D721Med (cell line): Measurements from ENCODE around the gene NT5DC4.

ENCODE experiments used
- DNase-seq: peaks from one replicate; pipeline ENCODE4 v3.0.0; 2011; ENCODE audit warnings: low spot score; ENCODE audit not compliant: insufficient read length
- FAIRE-seq: peaks from 2 replicates; lab custom pipeline; 2011; peaks lifted over from hg19 to GRCh38; lab: Jason Lieb, UNC
- CTCF ChIP-seq: IDR thresholded peaks from 2 replicates; pipeline ENCODE4 v1.5.1; 2012; ENCODE audit warnings: mild to moderate bottlenecking, control low read depth; ENCODE audit not compliant: insufficient read depth; ENCODE audit errors: missing control alignments

NT5DC4 gene

GRCh38 chr2:112709703-112710102, 11.1 kb upstream of the NT5DC4 start:
- no peak for TF ChIP-seq CTCF
- FAIRE-seq = no peak
- DNase-seq = no peak

GRCh38 chr2:112710956-112711750, 9.7 kb upstream of the NT5DC4 start:
- no peak for FAIRE-seq
- no peak for TF ChIP-seq CTCF
- no peak for DNase-seq

- DNase-seq (no peak), FAIRE-seq (no peak)
- TF ChIP-seq CTCF = no peak
Measured at GRCh38 chr2:112712465-112712864, 8.4 kb upstream of the NT5DC4 start.

- FAIRE-seq = no peak
- no peak for DNase-seq
Measured at GRCh38 chr2:112712903-112713584, 7.8 kb upstream of the NT5DC4 start.

GRCh38 chr2:112713585-112713925, 7.3 kb upstream of the NT5DC4 start:
- no peak for TF ChIP-seq CTCF
- no peak for DNase-seq
- FAIRE-seq = no peak

More at GRCh38 chr2:112712903-112713584, 7.8 kb upstream of the NT5DC4 start:
- no peak for TF ChIP-seq CTCF

GRCh38 chr2:112713926-112714325, 6.9 kb upstream of the NT5DC4 start:
- FAIRE-seq (no peak), DNase-seq (no peak)
- no peak for TF ChIP-seq CTCF

- FAIRE-seq (no peak), DNase-seq (no peak)
- no peak for TF ChIP-seq CTCF
Measured at GRCh38 chr2:112714331-112714730, 6.5 kb upstream of the NT5DC4 start.
